Kasumi-1 (cell line): ENCODE measurements around the gene APP.

Source experiments
- DNase-seq, 2 experiments: peaks; one replicate each; lab custom pipeline; 2025; lab: John Stamatoyannopoulos, UW

The APP gene

GRCh38 chr21:25903607-25904006 is 267.0 kb downstream of the APP start:
- DNase-seq = peak in 1 of 2 experiments; percentile 3

- DNase-seq = no peak
Measured at GRCh38 chr21:25901330-25901979, 269.1 kb downstream of the APP start.

- no peak for DNase-seq
Measured at GRCh38 chr21:25898671-25899070, 271.9 kb downstream of the APP start.

GRCh38 chr21:25897383-25897782 is 273.2 kb downstream of the APP start:
- DNase-seq = no peak

GRCh38 chr21:25896501-25897056 is 274.0 kb downstream of the APP start:
- DNase-seq = no peak

- peak; percentile 54 to 55 for DNase-seq
Measured at GRCh38 chr21:25895565-25896205, 274.9 kb downstream of the APP start.

- DNase-seq = no peak
Measured at GRCh38 chr21:25893191-25893590, 277.4 kb downstream of the APP start.

GRCh38 chr21:25891596-25891995 is 279.0 kb downstream of the APP start:
- DNase-seq = no peak

- no peak for DNase-seq
Measured at GRCh38 chr21:25890001-25890400, 280.6 kb downstream of the APP start.

GRCh38 chr21:25888711-25889110 is 281.9 kb downstream of the APP start:
- no peak for DNase-seq

GRCh38 chr21:25887646-25888306 is 282.8 kb downstream of the APP start:
- no peak for DNase-seq

- DNase-seq = no peak
Measured at GRCh38 chr21:25887166-25887565, 283.4 kb downstream of the APP start.

- DNase-seq = no peak
Measured at GRCh38 chr21:25885880-25886279, 284.7 kb downstream of the APP start.

GRCh38 chr21:25885405-25885804 is 285.2 kb downstream of the APP start:
- DNase-seq = no peak

- DNase-seq = no peak
Measured at GRCh38 chr21:25884311-25884710, 286.3 kb downstream of the APP start.

- DNase-seq = peak; percentile 49 to 54
Measured at GRCh38 chr21:25881524-25882376, 288.8 kb downstream of the APP start.

GRCh38 chr21:25879203-25879602 is 291.4 kb downstream of the APP start:
- DNase-seq = no peak

- DNase-seq = no peak
Measured at GRCh38 chr21:25878344-25878743, 292.2 kb downstream of the APP start.

GRCh38 chr21:25872271-25872670 is 298.3 kb downstream of the APP start:
- DNase-seq = no peak

- DNase-seq = peak in 1 of 2 experiments; percentile 4
Measured at GRCh38 chr21:25871566-25871965, 299.0 kb downstream of the APP start.

- DNase-seq = no peak
Measured at GRCh38 chr21:25870084-25870483, 300.5 kb downstream of the APP start.

- DNase-seq = no peak
Measured at GRCh38 chr21:25867061-25867460, 303.5 kb downstream of the APP start.
